Right lobe of liver (tissue), 4 donors: ENCODE measurements around the gene ATP2B1.

Experiments
- CTCF ChIP-seq, 4 donors: fragments of 200-600 bp in 3 of 4; fragments of 450-650 bp in 1 of 4; IDR thresholded peaks; one replicate each; pipeline versions ENCODE4 v1.5.1 to v1.8.0; 2016 to 2022; ENCODE audit warnings: antibody characterized with exemption in 4 of 4, mild to moderate bottlenecking in 2 of 4
- POLR2A ChIP-seq: fragments of 450-650 bp; IDR thresholded peaks from one replicate; pipeline ENCODE4 v1.6.1; 2017; ENCODE audit warnings: antibody characterized with exemption, mild to moderate bottlenecking
- donor health status: DM: no; HTN: no; CAD: no.
- donor health status: DM: no; HTN: no; CAD: no.
- donor health status: DM: no; HTN: yes; CAD: no.

- no peak for TF ChIP-seq CTCF (IDR thresholded peaks at IDR 0.05)
- TF ChIP-seq POLR2A, result no peak
Measured at GRCh38 chr12:89547101-89547500, 161.5 kb downstream of the ATP2B1 start.
